NK-92 treated with Interleukin-12 subunit alpha and Interleukin-12 subunit beta, amount 100 ng/mL, for 24 hours (cell line): ENCODE measurements around the gene CLTCL1.
"Not testable (repeated sequence)": the region's sequence is repeated elsewhere in the genome, so short reads cannot be mapped to it uniquely, and the experiment has no call there.

ENCODE experiments used
- DNase-seq: peaks from one replicate; lab custom pipeline; 2025; lab: John Stamatoyannopoulos, UW

The CLTCL1 gene

GRCh38 chr22:19175602-19176174 lies 115.8 kb downstream of the CLTCL1 start:
- no peak for DNase-seq

GRCh38 chr22:19175026-19175601 lies 116.4 kb downstream of the CLTCL1 start:
- DNase-seq = no peak

GRCh38 chr22:19174106-19175025 lies 117.2 kb downstream of the CLTCL1 start:
- DNase-seq = no peak

GRCh38 chr22:19173047-19174035 lies 118.2 kb downstream of the CLTCL1 start:
- DNase-seq = no peak

GRCh38 chr22:19172213-19173046 lies 119.1 kb downstream of the CLTCL1 start:
- no peak for DNase-seq

- no peak for DNase-seq
Measured at GRCh38 chr22:19169947-19170318, 121.6 kb downstream of the CLTCL1 start.

- DNase-seq = no peak
Measured at GRCh38 chr22:19169002-19169946, 122.2 kb downstream of the CLTCL1 start.

GRCh38 chr22:19168088-19168890 lies 123.2 kb downstream of the CLTCL1 start:
- no peak for DNase-seq

GRCh38 chr22:19167106-19167869 lies 124.2 kb downstream of the CLTCL1 start:
- no peak for DNase-seq

GRCh38 chr22:19166421-19166820 lies 125.1 kb downstream of the CLTCL1 start:
- no peak for DNase-seq

- DNase-seq = no peak
Measured at GRCh38 chr22:19164425-19164824, 127.1 kb downstream of the CLTCL1 start.

- DNase-seq = not testable (repeated sequence)
Measured at GRCh38 chr22:19158649-19159048, 132.9 kb downstream of the CLTCL1 start.

GRCh38 chr22:19156109-19156508 lies 135.4 kb downstream of the CLTCL1 start:
- not testable (repeated sequence) for DNase-seq

GRCh38 chr22:19152942-19153883 lies 138.3 kb downstream of the CLTCL1 start:
- no peak for DNase-seq

GRCh38 chr22:19151329-19152191 lies 140.0 kb downstream of the CLTCL1 start:
- no peak for DNase-seq
